T-helper 22 cell (primary cell): ENCODE data around the gene ADH1C.

Experiments used
- DNase-seq: peaks from one replicate; pipeline ENCODE4 v3.0.0-alpha.2; 2020; ENCODE audit warnings: low read depth

The ADH1C gene

DNA sequence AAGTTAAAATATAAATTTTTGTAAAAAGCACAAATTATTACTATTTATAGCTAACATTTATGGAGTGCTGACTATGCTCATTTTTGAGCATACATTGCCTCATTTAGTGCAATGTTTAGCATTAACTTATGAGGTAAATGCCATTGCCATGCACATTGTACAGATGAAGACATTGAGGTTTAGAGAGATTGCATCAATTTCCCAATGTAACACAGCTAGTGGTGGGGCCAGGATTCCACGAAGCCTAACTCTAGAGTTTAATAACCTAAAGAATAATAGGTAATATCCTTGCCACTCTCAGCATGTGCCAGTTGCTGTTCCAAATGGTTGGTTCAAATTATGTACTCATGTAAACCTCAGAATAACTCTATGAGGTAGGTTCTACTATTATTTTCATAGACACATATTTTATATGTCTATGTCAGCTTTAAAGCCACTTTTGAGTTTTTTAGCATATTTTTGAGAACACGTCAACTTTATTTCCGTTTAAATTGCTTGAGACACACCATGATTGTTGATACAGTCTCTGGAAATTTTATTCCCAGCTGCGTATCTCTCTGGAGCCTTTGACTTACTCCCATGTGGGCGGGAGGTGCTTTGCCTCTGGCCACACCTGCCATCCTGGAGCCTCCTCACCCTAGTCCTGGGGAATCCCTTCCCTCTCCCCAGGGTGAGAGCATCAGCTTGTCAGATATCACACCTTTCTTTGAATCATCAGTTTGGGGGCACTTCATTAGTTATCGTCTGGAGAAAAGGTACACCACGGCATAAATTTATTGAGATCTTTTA, 51.0 kb downstream of the ADH1C start:
- no peak for DNase-seq

DNA sequence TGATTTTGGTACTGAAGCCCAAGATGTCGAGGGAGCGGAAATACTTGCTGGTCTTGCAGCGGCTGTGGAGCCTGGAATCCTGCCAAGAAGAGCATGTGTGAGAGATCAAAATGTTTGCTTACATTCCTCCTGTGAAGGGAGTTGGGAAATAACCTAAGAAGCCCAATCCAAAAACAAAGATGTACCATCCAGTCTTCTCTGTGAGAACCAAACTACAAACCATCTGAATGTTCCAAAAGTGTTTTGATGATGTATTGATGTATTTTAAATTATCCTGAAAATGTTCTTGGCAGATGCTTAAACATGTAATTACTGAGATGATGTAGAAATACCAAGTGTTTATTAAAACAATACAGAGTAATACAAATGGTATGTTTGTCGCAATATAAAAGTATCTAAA, 51.6 kb downstream of the ADH1C start:
- DNase-seq = no peak

DNA sequence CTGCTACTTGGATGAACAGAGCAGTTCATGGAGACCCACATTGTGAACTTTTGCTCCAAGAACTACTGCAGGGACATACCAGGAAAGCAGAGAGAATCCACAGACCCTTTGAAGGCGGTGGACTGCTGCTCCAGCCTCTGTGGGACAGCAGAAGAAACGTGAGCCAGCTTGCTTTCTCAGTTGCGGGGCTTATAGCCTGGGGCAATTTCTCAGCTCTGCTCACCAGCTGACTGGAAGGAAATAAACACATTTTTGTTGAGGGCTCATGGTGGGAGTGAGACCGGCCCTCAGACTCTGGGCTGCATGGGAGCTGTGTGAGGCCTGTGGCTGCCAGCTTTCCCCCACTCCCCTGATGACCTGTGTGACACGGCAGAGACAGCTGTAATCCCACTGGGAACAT, 59.2 kb downstream of the ADH1C start:
- DNase-seq = no peak

DNA sequence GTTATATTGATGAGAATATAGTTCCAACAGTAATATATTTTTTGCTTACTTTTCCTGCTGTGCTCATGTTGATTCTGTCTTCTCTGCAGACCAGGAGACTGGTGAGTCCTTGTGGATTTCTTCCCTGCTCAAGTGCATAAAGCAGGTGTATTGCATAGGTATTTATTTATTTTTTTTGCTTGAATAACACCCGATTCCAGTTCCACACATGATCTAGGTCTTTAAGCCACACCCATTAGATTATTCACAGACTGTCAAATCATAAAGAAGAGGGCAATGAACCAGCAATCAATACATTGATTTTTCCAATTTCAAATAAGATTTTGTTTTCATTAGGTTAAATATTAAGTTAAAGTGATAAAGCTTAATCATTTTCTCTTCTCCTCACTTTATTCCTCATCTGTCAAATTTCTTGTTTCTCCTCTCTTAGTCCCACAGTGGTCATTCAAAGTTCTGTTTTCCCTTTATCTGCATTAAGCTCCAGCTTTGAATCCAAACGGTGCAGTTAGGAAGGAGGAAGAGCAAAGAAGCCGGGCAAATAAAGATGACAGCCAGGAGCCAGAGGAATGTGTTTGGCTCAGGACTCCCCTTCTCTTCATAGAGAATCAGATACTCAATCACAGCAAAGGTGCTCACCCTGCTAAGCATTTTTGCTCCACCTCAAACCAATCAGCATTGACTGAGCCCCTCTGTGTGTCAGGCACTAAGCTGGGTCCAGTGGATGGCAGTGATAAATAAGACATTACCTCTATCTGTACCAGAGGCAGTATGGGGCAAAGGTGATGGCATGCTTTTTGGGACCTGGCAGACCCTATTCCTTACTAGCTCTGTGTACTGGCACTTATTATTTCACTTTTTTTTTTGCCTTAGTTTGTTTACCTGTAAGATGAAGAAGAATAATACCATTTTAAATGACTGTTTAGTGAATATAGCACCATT, 61.4 kb downstream of the ADH1C start, which contains the start of gene ADH1A:
TSS of gene ADH1A (minus strand) at position 138 of the 939 bp plus-strand sequence. CDS start at position 67, 71 bp downstream.
- no peak for DNase-seq
